ENCODE results near the gene AEN. TPM values are rescaled to one million over a fixed set of nuclear protein-coding genes. Genes with fewer than 3 reads are reported as not detected.
A peak's percentile ranks its signal among the peaks of the same experiment; 100 is the strongest.

AEN gene
- total RNA-seq, 1 experiment from 2014 or later = 183 TPM

- no peak for TF ChIP-seq CREM (CRISPR knock-in tag; IDR thresholded peaks at IDR 0.05)
- TF ChIP-seq RORB (CRISPR knock-in tag; IDR thresholded peaks at IDR 0.05) = no peak
These were observed 30.1 kb downstream of the AEN start (continued) for GRCh38 chr15:88651136-88651732.

- Mint-ChIP-seq H3K4me3 (no peak overlapping the region), H3K9me3 (no peaks in the 10 kb centered on the region), H3K27ac (no peak overlapping the region), H3K27me3 (ENCODE audit: low read depth) (no peaks in the 10 kb centered on the region), H3K4me1 (peaks cover 18% of the 10 kb centered on the region), H3K36me3 (no peaks in the 10 kb centered on the region)
- ATAC-seq (no peak), DNase-seq (ENCODE audit: low spot score) (no peak)
- TF ChIP-seq E2F1 (CRISPR knock-in tag; IDR thresholded peaks at IDR 0.05) (no peak), RELA (CRISPR knock-in tag; IDR thresholded peaks at IDR 0.05; ENCODE audit: borderline replicate concordance) (no peak), ZNF416 (CRISPR knock-in tag; IDR thresholded peaks at IDR 0.05) (no peak), ZSCAN18 (CRISPR knock-in tag; IDR thresholded peaks at IDR 0.05) (no peak), ZNF232 (CRISPR knock-in tag; IDR thresholded peaks at IDR 0.05) (no peak), JAZF1 (CRISPR knock-in tag; IDR thresholded peaks at IDR 0.05) (no peak), NFATC4 (CRISPR knock-in tag; IDR thresholded peaks at IDR 0.05) (no peak)
- POLR2A ChIA-PET = no interaction called here
- CTCF ChIA-PET = interaction anchor here (2.0 kb wide), 1 partner anchor 12 kb away, joined by 6 read pairs; no protein-coding TSS in a partner anchor
These were observed 30.8 kb downstream of the AEN start for GRCh38 chr15:88651971-88652370.

GRCh38 chr15:88652456-88653199 is 31.5 kb downstream of the AEN start:
- no peaks in the 10 kb centered on the region for H3K36me3 Mint-ChIP-seq
- H3K27ac Mint-ChIP-seq = peak overlapping the region; percentile 73
- POLR2A ChIA-PET = interaction anchor here (0.6 kb wide), 1 partner anchor 21 kb away, joined by 3 read pairs; no protein-coding TSS in a partner anchor
- ATAC-seq = peak; percentile 22; the same call in 1 of the 2 replicates
- H3K4me1 Mint-ChIP-seq = peaks cover 20% of the 10 kb centered on the region
- CTCF ChIA-PET = interaction anchor here (0.7 to 2.0 kb wide), 4 partner anchors 12 to 518 kb away, joined by 3 to 6 read pairs (median 3); no protein-coding TSS in a partner anchor
- TF ChIP-seq HMGXB4 (CRISPR knock-in tag; IDR thresholded peaks at IDR 0.05) (no peak), HMGA2 (CRISPR knock-in tag; IDR thresholded peaks at IDR 0.05) (no peak), ATF3 (CRISPR knock-in tag; conservative IDR thresholded peaks at IDR 0.05) (no peak), RELA (CRISPR knock-in tag; IDR thresholded peaks at IDR 0.05; ENCODE audit: borderline replicate concordance) (no peak), NFYB (CRISPR knock-in tag; conservative IDR thresholded peaks at IDR 0.05; ENCODE audit: low read depth) (no peak), ERG (CRISPR knock-in tag; IDR thresholded peaks at IDR 0.05) (no peak), JUN (CRISPR knock-in tag; IDR thresholded peaks at IDR 0.05) (no peak), NR3C1 (CRISPR knock-in tag; conservative IDR thresholded peaks at IDR 0.05; ENCODE audit: low read depth) (no peak), ZNF512 (CRISPR knock-in tag; IDR thresholded peaks at IDR 0.05; ENCODE audit: borderline replicate concordance) (no peak)
- no peaks in the 10 kb centered on the region for H3K27me3 Mint-ChIP-seq (ENCODE audit: low read depth)
- no peaks in the 10 kb centered on the region for H3K9me3 Mint-ChIP-seq
- H3K4me3 Mint-ChIP-seq = no peak overlapping the region
- no peak for DNase-seq (ENCODE audit: low spot score)
